Activated naive CD4-positive, alpha-beta T cell treated with anti-CD3 and anti-CD28 coated beads for 36 hours (primary cell): ENCODE data around the gene LRRC1. TPM values are rescaled to one million over a fixed set of nuclear protein-coding genes. Genes with fewer than 3 reads are reported as not detected.

ENCODE experiments used
- CTCF ChIA-PET: fragments of 350-600 bp; sonication (Branson Sonifier 250); formaldehyde crosslinking; loops from one replicate; lab custom pipeline; 2021; ENCODE audit warnings: antibody characterized with exemption; lab: Charles Lee
- DNase-seq: peaks from one replicate; pipeline ENCODE4 v3.0.0-alpha.2; 2020
- H3K27ac Mint-ChIP-seq: one replicate; pipeline ENCODE4 v1.8.0; 2021; ENCODE audit warnings: mild to moderate bottlenecking, mixed read lengths
- H3K27me3 Mint-ChIP-seq: one replicate; pipeline ENCODE4 v1.8.0; 2021; ENCODE audit warnings: low read depth, mixed read lengths
- H3K36me3 Mint-ChIP-seq: one replicate; pipeline ENCODE4 v1.8.0; 2021; ENCODE audit warnings: low read depth, mixed read lengths
- H3K4me1 Mint-ChIP-seq: one replicate; pipeline ENCODE4 v1.8.0; 2021; ENCODE audit warnings: low read depth, mixed read lengths
- H3K4me3 Mint-ChIP-seq: one replicate; pipeline ENCODE4 v1.8.0; 2021; ENCODE audit warnings: mild to moderate bottlenecking, moderate library complexity, mixed read lengths
- H3K9me3 Mint-ChIP-seq: one replicate; pipeline ENCODE4 v1.8.0; 2021; ENCODE audit warnings: mixed read lengths
- intact Hi-C: fragments of 100-400 bp; cut with micrococcal nuclease; formaldehyde crosslinking; loops from one replicate; pipeline ENCODE4 v1.15.1; 2023
- total RNA-seq, 2 experiments: library from RNA; stranded (reverse); gene quantifications; one replicate each; pipeline ENCODE4 v1.2.3, GENCODE V29; 2021

Gene LRRC1
- total RNA-seq, 2 experiments from 2014 or later = 2.3 to 2.9 TPM

DNA sequence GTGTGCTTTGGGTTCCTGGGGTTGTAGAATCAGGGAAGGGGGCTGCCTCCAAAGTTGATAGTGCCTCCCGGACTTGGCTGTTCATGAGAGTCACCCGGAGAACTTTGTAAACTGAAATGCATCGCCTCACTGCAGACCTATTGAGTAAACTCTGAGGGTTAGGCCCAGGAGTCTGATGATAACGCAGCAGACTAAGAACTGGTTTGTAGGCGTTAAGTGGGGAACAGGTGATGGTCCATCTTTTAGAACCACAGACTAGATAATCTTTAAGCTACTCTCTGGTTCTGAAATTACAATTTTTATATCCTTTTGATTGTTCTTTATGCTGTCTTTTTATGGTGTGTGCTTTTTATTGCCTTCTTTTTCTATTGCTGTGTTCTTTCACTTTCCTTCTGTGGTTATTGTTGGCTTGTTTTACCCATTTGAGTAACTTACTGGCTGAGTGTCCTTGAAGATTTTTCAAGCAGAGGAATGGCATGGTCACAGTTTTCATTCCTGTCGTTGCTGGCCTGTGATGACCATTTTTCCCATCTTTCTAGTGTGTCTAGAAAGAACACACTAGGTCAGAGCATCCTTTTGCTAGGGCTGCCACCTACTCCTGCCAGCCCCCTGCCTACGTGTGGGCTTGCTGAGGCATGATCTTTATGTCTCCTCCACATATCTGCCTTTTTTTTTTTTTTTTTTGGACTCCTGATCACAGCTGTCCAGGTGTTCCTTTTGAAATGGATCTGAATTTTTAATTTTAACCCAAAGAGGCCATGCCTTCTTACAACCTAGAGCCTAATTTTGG lies 30.9 kb downstream of the LRRC1 start:
- Mint-ChIP-seq H3K36me3 (no peaks in the 10 kb centered on the region), H3K27me3 (no peaks in the 10 kb centered on the region), H3K4me3 (no peak overlapping the region), H3K4me1 (peaks cover 3% of the 10 kb centered on the region), H3K9me3 (no peaks in the 10 kb centered on the region), H3K27ac (no peak overlapping the region)
- intact Hi-C loops = no loop called here
- CTCF ChIA-PET = no interaction called here
- DNase-seq = no peak

DNA sequence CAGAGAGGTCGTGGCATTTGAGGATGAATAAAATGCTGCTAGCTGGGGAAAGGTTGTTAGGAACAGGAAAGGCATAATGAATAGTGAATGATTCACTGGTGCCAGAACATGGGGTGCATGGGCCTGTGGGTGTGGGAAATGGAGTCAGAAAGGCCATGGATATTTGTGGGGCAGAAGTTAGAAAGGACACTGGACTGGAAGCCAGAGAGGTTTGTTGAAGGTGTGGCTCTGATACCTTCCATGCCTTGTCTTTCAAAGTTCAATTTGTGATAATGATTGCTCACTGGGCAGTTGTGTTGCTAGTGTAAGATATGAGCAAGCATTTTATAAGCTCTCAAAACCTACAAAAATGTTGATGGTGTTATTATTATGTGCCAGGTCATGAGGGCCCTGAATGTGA lies 32.7 kb downstream of the LRRC1 start:
- Mint-ChIP-seq H3K4me1 (peaks cover 3% of the 10 kb centered on the region), H3K4me3 (no peak overlapping the region), H3K36me3 (no peaks in the 10 kb centered on the region), H3K27ac (no peak overlapping the region), H3K9me3 (no peaks in the 10 kb centered on the region), H3K27me3 (no peaks in the 10 kb centered on the region)
- no peak for DNase-seq
- CTCF ChIA-PET = no interaction called here
- intact Hi-C loops = no loop called here

DNA sequence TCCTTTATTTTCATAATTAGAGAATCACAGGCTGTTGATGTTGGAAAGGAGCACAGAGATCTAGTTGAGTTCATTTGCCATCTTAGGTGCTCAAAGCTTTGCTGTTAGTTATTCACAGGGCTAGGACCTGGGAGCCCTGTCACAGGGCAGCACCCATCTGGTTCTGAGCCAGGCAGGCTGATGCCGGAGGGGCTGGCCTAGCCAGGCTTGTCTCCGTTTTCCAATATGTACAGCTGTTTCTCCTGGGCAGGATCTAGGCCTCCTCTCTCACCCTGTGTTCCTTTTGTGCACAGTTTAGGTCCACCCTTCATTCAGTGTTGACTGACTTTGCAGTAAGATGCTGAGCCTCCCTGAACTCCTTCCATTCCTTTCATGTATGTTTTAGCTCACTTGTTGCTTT lies 33.4 kb downstream of the LRRC1 start:
- DNase-seq = no peak
- Mint-ChIP-seq H3K4me1 (peaks cover 3% of the 10 kb centered on the region), H3K36me3 (no peaks in the 10 kb centered on the region)

DNA sequence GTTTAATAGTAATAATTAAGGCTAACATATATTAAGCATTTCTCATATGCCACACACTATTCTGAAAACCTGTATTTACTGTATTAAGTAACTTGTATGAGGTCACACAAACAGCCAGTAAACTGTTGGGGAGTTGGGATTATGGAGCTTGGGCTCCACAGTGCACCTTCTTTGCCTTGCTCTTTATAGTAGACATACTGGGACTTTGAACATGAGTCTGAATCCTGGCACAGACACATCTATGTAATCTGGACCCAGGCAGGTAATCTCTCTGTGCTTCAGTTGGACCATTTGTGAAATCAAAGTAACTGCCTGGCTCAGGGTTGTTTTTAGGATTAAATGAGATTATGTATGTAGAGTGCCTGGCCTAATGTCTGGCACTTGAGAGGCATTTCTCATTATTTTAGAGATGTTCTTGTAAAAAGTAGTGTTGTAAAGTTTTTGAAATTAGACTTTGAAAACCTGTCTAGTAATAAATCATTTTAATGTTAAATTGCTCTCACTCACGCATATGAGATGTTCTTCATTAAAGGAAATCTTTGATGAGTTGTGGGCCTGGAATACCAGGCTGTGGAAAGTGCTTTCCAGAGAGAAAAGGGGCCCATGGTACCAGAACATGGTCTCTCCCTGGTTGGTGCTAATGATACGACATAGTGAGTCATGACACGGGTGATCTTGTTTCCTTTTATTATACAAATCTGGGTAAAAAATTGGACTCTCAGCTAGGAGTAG lies 34.3 kb downstream of the LRRC1 start:
- intact Hi-C loops = no loop called here
- Mint-ChIP-seq H3K4me1 (peaks cover 3% of the 10 kb centered on the region), H3K36me3 (no peaks in the 10 kb centered on the region), H3K27ac (no peak overlapping the region), H3K9me3 (no peaks in the 10 kb centered on the region), H3K4me3 (no peak overlapping the region), H3K27me3 (no peaks in the 10 kb centered on the region)
- no peak for DNase-seq
- CTCF ChIA-PET = no interaction called here

More for the DNA sequence above, 33.4 kb downstream of the LRRC1 start:
- no peak overlapping the region for H3K27ac Mint-ChIP-seq
- no peaks in the 10 kb centered on the region for H3K9me3 Mint-ChIP-seq
- CTCF ChIA-PET = interaction anchor here (0.5 kb wide), 1 partner anchor 359 kb away, joined by 4 read pairs; no protein-coding TSS in a partner anchor
- intact Hi-C loops = no loop called here
- no peaks in the 10 kb centered on the region for H3K27me3 Mint-ChIP-seq
- H3K4me3 Mint-ChIP-seq = no peak overlapping the region

DNA sequence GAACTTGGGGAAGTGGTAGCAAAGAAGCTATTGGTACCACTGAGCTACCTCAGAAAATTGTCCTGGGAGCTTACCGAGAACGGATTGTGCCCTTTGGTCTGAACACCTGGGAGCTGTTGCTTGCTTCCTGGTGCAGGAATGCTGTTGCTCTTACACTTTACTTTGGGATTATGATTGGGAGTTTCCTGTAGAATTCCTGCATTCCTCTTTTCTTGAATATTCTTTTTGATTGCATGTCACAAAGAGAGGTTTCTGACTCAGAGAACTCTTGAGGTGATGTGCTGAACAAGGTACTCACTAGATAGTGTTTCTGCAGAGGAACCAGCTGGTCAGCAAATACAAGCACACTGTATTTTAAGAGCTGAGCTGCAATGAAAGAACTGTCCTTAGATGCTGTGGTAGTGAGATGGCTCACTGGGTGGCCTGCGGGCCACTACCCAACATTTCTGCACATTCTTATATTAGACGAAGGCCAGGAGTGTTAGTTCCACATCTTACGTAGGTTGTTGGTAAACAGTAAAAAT lies 35.0 kb downstream of the LRRC1 start:
- intact Hi-C loops = no loop called here
- CTCF ChIA-PET = no interaction called here
- H3K9me3 Mint-ChIP-seq = no peaks in the 10 kb centered on the region

DNA sequence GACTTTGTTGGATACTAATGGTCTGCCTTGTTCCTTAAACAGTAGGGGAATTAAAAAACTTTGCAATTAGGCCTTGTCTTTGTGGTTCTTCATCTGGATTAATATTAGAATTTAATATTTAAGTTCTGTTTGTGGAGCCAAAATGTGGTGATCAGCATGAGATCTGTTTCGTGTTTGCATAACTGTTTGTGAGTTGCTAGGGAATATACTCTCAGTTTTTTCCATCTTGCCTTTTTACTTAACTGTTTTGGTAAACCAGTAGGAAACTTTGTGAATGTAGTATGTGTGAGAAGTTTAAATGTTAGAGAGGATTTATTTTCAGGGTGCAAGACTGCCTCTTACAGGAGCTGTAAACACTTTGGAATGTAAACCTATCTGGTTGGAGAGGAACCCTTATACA lies 35.6 kb downstream of the LRRC1 start:
- Mint-ChIP-seq H3K27me3 (no peaks in the 10 kb centered on the region), H3K9me3 (no peaks in the 10 kb centered on the region), H3K36me3 (no peaks in the 10 kb centered on the region), H3K27ac (no peak overlapping the region), H3K4me1 (peaks cover 3% of the 10 kb centered on the region), H3K4me3 (no peak overlapping the region)
- intact Hi-C loops = no loop called here
- CTCF ChIA-PET = no interaction called here
- no peak for DNase-seq

More for the DNA sequence above, 35.0 kb downstream of the LRRC1 start:
- Mint-ChIP-seq H3K4me3 (no peak overlapping the region), H3K36me3 (no peaks in the 10 kb centered on the region), H3K27ac (no peak overlapping the region), H3K4me1 (peaks cover 3% of the 10 kb centered on the region), H3K27me3 (no peaks in the 10 kb centered on the region)
- DNase-seq = no peak

DNA sequence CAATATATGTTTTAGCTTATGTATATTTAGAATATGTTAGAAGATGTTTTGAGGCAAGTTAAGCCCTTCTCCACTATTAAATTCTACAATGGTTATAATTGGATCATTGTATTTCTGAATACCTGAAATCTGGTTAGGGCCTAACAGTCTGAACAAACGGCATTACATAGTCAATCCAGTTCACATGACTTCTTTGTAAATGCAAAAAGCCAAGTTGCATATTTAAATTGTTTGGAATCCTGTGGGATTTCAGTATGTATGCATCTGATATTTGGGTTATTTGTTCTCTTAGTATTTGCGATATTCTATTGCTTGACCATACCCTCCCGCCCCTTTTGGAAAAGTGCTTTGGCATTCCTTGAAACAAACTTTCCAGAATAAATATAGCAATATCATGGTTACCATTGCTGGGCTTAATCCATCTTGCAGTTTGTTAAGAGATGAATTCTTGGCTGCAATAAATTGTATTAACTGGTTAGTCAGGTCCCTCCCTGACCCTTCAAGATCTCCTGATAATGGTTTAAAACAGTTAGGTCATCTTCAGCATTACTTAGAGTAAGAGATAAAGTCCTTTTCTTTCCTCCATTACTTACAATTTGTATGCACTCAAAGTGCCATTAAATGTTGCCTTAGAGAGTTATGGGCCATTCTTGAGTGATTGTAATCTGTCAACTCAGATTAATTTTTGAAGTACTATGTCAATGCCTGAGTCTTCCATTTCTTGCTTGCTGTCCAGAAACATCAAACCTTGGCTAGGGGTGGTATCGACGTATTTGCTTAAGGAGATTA lies 36.5 kb downstream of the LRRC1 start:
- no peak for DNase-seq
- H3K4me1 Mint-ChIP-seq = peaks cover 3% of the 10 kb centered on the region
- H3K27me3 Mint-ChIP-seq = no peaks in the 10 kb centered on the region
- no peak overlapping the region for H3K27ac Mint-ChIP-seq
- intact Hi-C loops = no loop called here
- no peaks in the 10 kb centered on the region for H3K9me3 Mint-ChIP-seq
- no peak overlapping the region for H3K4me3 Mint-ChIP-seq
- CTCF ChIA-PET = no interaction called here
- H3K36me3 Mint-ChIP-seq = no peaks in the 10 kb centered on the region

DNA sequence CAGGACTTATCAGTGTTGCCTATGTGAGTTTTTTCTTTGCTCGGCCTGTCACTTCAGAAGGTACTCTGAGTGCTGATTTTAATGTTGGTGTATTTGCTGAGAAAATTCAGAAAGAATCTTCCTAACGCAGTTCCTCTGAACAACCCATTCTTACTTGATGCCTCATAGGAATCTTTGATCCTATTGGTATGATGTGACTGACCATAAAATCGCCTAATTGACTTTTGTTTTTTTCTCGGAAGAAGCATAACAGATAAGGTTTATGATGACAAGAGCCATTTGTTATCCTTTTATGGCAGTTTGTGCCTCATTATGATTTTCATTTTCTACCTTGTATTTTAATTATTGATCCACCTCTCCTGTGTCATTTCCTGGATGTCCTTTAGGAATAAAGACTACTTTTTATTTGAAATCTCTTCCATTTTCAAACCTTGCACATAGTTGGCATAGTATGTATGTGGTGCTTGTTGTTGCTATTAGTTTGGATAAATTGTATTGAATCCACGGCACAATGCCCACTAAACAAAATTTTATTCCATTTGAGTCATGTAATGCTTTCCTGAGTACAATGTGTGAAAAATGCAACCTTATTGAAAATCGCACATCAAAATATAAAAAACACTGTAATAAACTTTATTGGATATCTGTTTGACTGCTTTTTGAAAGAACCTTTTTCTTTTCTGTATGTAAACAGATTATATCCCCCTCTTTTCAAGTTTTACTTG lies 37.3 kb downstream of the LRRC1 start:
- Mint-ChIP-seq H3K9me3 (no peaks in the 10 kb centered on the region), H3K4me1 (peaks cover 3% of the 10 kb centered on the region), H3K27ac (no peak overlapping the region), H3K36me3 (no peaks in the 10 kb centered on the region), H3K27me3 (no peaks in the 10 kb centered on the region), H3K4me3 (no peak overlapping the region)
- CTCF ChIA-PET = no interaction called here
- intact Hi-C loops = no loop called here
- no peak for DNase-seq

DNA sequence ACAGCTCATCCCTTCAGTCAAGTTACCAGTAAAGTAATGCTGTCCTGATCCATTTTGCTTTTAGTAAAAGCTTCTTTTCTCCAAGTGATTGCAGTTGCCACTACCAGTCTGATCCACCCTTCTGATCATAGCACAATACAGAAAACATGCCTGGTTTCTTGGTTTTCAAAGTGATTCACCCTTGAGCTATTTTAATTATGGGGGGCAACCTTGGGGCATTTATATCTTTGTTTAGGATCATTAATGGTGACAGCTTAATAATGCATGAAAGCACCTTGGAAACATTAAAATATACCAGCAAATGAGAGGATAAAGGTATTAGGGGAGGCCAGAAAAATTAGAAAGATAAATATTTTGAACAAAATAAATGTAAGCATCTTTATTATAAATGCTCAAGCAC lies 38.4 kb downstream of the LRRC1 start:
- no peaks in the 10 kb centered on the region for H3K36me3 Mint-ChIP-seq
- H3K9me3 Mint-ChIP-seq = no peaks in the 10 kb centered on the region
- no peaks in the 10 kb centered on the region for H3K4me1 Mint-ChIP-seq
- intact Hi-C loops = no loop called here
- no peaks in the 10 kb centered on the region for H3K27me3 Mint-ChIP-seq
- no peak for DNase-seq
- CTCF ChIA-PET = no interaction called here
- H3K4me3 Mint-ChIP-seq = no peak overlapping the region
- H3K27ac Mint-ChIP-seq = no peak overlapping the region

DNA sequence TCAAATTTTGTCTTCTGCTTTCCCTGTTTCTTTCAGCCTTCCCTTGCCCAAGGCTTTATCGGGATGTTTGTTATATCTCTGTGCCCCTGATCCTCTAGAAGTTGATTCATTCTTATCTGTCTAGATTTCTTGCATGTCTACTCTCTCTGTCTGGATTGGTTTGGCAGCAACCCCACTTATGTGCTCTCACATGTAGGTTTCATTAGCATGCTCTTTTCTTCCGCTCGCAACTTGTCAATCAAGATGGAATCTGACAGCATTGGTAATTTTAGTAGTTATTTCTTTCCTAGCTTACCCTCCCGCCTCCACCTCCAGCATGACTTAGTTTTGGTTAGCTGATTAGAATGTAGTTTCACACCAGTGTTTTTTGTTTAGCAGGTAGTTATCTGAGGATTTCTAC lies 39.3 kb downstream of the LRRC1 start:
- Mint-ChIP-seq H3K36me3 (no peaks in the 10 kb centered on the region), H3K4me3 (no peak overlapping the region), H3K27me3 (no peaks in the 10 kb centered on the region), H3K4me1 (no peaks in the 10 kb centered on the region), H3K27ac (no peak overlapping the region), H3K9me3 (no peaks in the 10 kb centered on the region)
- intact Hi-C loops = no loop called here
- CTCF ChIA-PET = no interaction called here
- DNase-seq = no peak

DNA sequence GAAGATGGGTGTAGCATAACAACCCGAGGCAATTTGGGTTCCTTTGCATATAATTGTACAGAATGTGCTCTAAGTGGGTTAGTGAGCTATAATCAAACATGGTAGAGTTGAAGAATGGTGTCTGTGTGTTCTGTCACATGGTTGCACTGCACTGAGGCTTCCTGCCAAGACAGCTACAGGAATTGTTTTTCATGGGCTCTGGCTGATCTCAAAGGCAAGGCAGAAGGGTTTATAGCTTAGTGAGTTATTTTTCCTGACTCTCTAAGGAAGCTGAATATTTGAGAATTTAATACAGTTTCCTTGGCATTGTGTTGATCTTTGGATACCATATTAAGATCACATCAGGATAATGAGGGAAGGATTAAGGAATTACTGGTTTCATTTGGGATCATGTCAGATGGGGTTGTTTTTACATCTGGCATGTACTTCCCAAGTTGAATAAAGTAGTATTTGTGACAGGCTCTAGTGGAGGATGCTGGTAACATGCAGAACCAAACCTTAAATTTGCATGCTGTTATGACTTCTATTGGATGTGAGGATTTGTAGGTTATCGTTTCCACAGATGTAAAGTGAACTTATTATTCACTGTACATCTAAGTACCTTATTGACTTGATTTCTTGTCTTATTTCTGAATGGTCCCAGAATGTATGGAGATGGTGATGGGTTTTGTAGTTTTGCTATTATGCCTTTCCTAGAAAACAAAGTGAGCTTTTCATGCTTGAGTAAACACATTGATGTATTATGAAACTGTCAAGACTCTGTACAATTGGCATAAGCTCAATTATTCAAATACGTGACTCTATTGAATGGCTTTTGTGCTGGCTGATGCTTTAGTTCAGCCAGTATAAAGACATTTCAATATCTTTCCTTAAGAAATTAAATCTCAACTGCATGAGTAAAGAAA lies 43.3 kb downstream of the LRRC1 start:
- Mint-ChIP-seq H3K4me1 (no peaks in the 10 kb centered on the region), H3K9me3 (peaks cover 5% of the 10 kb centered on the region), H3K27me3 (no peaks in the 10 kb centered on the region), H3K4me3 (no peak overlapping the region), H3K27ac (no peak overlapping the region), H3K36me3 (peaks cover 10% of the 10 kb centered on the region)
- CTCF ChIA-PET = no interaction called here
- DNase-seq = no peak
- intact Hi-C loops = no loop called here
